LNCAP (cell line): ENCODE data around the gene CHST2.

ENCODE experiments used
- CTCF ChIP-seq: fragments of 450-650 bp; IDR thresholded peaks from 2 replicates; pipeline ENCODE4 v1.5.1; 2017; ENCODE audit warnings: mild to moderate bottlenecking

The CHST2 gene

GRCh38 chr3:143128227-143128955 is 8.8 kb downstream of the CHST2 start:
- no peak for TF ChIP-seq CTCF

GRCh38 chr3:143132246-143132980 is 12.8 kb downstream of the CHST2 start:
- TF ChIP-seq CTCF: no peak

GRCh38 chr3:143134471-143134870 is 14.9 kb downstream of the CHST2 start:
- no peak for TF ChIP-seq CTCF

- TF ChIP-seq CTCF: no peak
Measured at GRCh38 chr3:143135150-143135549, 15.6 kb downstream of the CHST2 start.

GRCh38 chr3:143137435-143138036 is 18.0 kb downstream of the CHST2 start:
- no peak for TF ChIP-seq CTCF

GRCh38 chr3:143138953-143139352 is 19.4 kb downstream of the CHST2 start:
- no peak for TF ChIP-seq CTCF

- TF ChIP-seq CTCF: no peak
Measured at GRCh38 chr3:143139762-143140161, 20.2 kb downstream of the CHST2 start.
